ENCODE results near the gene SPAG16.
"Not testable (repeated sequence)": the region's sequence is repeated elsewhere in the genome, so short reads cannot be mapped to it uniquely, and the experiment has no call there.

SPAG16 gene

GRCh38 chr2:214004463-214004862, 720.2 kb downstream of the SPAG16 start:
- DNase-seq (ENCODE audit: low read depth), result no peak

DNA sequence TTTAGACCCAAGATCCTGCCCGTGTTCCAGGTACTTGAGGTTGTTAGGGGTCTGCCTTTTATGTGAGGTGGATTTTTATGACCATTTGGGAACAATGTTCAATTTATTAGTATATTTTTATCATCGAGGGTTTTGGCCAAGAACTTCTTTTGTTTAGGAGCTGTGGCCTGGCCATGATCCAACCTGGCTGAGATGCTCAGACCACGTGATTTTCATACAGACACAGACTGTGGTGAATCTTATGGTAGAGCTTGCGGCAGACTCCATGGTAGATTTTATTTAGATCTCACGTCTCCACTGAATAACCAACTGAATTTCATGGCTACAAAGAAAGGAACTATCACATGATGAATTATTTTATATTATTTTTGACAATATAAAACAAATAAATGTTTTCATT, 721.1 kb downstream of the SPAG16 start:
- DNase-seq (ENCODE audit: low read depth), result peak; percentile 51

- peak; percentile 12 for DNase-seq (ENCODE audit: low read depth)
Observed at GRCh38 chr2:214006601-214007000, 722.3 kb downstream of the SPAG16 start.

DNA sequence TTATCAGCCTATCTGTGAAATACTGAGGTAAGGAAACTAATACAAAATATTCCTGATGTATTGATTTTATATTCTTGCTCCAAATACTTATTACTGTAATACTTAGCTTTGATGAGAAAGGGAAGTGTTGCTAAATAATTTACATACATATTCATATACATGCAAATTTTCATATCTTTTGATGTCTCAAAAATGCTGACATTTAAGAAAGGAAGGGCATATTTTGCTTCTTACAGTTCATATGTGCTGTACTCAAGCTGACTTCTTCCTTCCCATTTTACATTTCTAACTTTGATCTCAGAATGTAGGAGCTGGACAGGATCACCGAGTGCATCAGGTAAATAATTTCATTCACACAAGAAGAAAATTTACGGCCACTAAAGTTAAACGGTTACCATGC, 727.4 kb downstream of the SPAG16 start:
- no peak for DNase-seq (ENCODE audit: low read depth)

DNA sequence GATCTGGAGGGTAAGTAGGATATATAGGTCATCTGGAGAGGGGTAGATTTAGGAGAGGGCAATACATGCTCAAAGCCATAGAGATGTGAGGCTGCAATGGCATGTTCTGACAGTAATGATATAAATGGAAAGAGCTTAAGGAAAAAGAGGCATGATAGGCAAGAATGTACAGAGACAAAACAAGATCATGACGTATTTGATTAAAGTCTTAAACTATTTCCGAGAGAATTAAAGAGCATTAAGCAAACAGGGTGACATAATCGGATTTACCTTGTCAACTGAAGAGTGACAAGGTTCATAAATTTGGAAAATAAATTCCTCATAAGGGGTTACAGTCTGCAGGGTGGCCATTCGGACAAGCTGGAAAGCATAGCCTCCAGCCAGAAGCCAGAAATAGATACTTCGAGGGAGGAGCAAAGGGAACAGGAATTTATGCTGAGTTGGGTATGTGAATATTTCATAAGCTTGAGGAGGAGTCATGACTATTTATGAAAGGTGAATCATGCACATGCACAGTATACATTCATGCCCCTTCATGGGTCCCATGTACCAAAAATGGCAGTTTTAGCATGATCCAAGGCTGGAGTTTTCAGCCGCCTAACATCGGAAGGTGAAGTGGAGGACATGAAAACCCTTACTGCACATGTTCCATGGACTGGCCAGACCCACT, 730.4 kb downstream of the SPAG16 start:
- DNase-seq (ENCODE audit: low read depth), result peak; percentile 3

DNA sequence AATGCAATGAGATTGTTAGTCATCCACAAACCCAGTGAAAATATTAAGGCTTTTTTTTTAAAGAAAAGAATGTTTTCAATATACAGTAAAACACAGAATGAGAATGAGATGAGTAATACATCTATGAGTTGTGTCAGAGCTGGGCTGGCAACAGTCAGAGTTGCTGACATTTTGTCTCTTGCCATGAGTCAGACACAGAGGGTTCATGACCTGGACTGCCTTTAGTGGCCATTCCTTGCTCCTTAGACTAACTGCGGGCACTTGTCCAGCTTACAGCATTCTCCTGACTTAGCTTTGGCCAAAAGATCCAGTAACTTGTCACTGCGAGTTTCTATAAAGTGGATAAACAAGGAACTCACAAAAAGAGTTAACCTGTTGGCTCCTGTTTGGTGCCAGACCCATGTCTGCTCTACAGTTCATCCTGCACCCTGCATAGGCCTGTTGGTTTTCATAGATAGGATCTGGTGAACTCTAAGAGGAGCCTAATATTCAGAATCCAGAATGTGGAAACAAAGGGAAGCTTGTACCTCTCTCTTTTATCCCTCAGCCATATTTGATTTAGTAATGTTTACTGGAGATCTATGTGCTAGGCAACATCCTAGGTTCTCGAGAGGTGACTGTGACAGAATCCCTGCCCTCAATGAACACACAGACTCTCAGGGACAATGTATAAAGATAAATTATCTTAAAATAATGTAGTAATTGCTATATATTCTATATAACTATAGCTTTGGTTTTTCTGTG, 735.1 kb downstream of the SPAG16 start:
- peak; percentile 97 for DNase-seq (ENCODE audit: low read depth)

- DNase-seq (ENCODE audit: low read depth), result peak; percentile 50
Observed at GRCh38 chr2:214019973-214020345, 735.7 kb downstream of the SPAG16 start.

GRCh38 chr2:214029190-214029589, 744.9 kb downstream of the SPAG16 start:
- no peak for DNase-seq (ENCODE audit: low read depth)

GRCh38 chr2:214031566-214031965, 747.3 kb downstream of the SPAG16 start:
- DNase-seq (ENCODE audit: low read depth), result no peak

DNA sequence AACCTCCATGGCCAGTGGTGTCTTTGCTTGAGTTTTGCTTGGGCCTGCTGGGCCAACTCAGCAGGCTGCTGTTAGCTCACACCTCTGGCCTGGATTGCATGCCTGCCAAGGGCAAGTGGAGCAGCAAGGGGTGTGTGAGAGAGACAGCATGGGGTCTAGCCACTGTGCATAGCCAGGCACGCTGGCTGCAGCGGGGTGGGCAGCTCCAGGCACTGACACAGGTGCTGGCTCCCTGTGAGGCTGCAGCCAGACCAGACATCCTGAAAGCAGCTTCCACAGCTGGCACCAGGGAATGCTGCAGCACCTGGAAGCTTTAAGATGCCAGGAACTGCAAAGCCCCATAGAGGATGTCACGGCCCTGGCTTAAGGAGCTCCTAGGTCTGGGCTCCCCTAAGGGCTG, 750.2 kb downstream of the SPAG16 start:
- no peak for DNase-seq (ENCODE audit: low read depth)

- DNase-seq (ENCODE audit: low read depth), result no peak
Observed at GRCh38 chr2:214035091-214035852, 751.0 kb downstream of the SPAG16 start.

DNA sequence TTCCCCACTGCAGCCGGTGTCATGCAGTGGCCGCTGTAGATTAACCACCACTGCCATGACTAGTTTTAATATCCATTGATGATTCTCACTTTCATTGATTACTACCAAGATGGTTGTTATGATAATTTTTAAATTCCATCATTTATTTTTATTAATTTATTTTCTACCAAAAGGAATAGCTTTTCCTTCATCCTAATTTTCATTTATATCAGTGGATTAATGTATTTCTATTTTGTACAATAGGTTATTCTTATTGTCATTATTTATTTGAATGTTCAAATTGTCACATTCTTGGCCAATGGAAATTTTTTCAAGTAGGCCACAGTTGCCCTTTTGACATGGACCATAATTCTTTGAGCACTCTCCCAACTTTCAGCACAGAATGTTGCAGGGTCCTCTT, 751.7 kb downstream of the SPAG16 start:
- DNase-seq (ENCODE audit: low read depth), result no peak

DNA sequence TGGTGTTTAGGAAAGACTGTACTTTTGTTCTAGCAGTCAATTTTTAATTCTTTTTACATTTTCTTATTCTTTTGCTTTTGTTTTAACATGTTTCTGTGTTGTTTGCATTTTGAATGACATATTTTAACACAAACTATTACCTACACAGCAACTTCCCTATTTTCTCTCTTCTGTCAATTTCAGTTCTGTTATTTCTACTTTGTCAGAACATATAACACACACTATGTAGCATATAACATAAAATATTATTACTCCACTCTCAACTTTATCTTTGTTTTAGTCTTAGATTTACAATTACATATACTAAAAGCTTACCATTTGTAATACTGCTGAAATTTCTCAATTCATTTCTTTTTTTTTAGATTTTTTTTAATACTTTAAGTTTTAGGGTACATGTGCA, 753.9 kb downstream of the SPAG16 start:
- no peak for DNase-seq (ENCODE audit: low read depth)

DNA sequence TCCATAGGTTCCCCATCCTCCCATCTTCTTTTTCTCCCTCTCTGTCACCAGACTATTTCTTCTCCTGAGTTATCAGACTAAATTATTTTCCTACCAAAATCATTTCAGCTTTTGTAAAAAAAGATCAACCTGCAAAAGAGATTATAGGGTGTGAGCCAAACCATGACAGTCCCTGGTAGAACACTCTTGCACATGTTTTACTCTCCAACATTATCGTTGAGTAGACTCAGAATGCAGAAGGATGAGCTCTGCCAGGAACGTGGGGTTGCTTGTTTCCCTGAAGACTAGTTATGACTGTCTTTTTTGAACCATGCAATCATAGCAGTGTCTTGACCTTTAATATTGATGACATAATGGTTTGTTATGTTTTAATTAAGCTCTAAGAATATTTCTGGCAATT, 766.5 kb downstream of the SPAG16 start:
- DNase-seq (ENCODE audit: low read depth), result no peak

DNA sequence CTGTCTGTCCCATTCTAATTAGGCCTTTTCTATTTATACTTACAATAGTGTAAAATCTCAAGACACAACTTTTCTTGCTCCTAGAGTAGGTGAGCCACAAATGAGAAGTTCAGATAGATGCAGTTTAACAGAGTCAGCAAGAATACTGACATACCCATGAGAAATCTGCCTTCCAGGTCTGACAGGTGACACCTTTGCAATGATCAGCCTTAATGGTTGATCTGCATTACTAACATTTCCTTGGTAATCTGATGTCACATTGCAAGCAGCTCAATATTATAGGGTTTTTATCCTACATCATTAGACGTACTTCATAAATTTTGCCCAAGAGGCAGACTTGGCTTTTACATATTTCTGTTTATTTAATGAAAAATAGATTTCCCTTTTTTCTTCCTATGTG, 767.3 kb downstream of the SPAG16 start:
- no peak for DNase-seq (ENCODE audit: low read depth)

GRCh38 chr2:214052235-214052634, 768.0 kb downstream of the SPAG16 start:
- no peak for DNase-seq (ENCODE audit: low read depth)

DNA sequence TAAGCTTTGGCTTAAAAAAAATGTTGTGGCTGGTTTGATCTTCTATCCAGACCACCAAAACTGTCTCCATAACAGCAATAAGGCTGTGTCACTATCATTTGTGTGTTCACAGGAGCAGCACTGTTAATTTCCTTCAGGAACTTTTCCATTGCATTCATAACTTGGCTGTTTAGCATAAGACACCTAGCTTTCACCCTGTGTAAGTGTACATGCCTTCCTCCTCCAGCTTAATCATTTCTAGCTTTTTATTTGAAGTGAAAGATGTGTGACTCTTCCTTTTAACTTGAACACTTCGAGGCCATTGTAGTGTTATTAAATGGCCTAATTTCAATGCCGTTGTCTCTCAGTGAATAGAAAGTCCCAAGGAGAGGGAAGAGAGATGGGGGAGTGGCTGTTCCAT, 773.7 kb downstream of the SPAG16 start:
- DNase-seq (ENCODE audit: low read depth), result no peak

DNA sequence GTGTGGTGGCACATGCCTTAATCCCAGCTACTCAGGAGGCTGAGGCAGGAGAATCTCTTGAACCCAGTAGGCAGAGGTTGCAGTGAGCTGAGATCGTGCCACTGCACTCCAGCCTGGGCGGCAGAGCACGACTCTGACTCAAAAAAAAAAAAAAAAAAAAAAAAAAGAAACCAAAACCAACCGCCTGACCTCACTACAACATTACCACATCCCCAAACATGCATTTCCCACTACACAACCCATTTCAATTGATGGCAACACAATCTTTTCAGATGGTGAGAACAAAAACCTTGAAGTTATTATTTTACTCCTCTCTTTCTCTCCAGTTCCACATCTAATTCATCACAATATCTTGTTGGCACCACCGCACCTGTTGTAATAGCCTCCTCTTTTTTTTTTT, 778.0 kb downstream of the SPAG16 start:
- DNase-seq (ENCODE audit: low read depth), result not testable (repeated sequence)

DNA sequence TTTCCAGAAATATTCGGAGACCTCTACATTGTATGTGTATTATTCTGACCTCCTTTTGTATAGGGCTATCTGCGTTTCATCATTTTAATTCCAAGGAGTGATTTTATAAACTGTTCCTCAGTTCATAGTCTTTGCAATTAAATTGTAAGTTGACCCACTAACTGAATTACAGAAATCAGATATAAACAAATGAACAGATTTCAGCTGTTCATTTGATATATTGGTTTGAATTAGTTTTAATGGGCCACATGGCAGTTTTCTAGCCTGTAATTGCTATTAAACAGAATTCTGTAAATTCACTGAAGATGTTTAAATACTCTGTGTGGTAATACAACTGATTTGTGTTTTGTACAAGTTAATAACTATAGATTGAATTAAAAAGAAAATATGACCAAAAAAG, 780.2 kb downstream of the SPAG16 start:
- no peak for DNase-seq (ENCODE audit: low read depth)

DNA sequence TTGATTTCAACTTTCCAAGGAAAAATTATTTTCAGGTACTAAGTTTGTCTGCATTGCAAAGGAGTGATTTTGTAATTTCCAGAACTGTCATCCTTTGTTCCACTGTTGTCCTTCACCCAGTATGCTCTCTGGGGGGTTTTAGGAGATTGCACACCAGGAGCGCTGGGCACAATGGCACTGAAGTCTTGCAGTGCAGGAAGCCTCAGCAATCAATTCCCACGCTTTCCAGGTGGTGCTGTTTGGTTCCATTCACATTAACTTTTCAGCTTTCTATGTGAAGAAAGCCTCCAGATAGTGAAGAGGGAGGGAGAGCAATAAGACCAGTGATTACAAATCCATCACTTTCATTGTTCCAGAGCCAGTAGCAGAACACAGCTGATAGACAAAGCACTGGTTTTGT, 782.6 kb downstream of the SPAG16 start:
- no peak for DNase-seq (ENCODE audit: low read depth)

GRCh38 chr2:214069254-214069653, 785.0 kb downstream of the SPAG16 start:
- peak; percentile 93 for DNase-seq (ENCODE audit: low read depth)

- no peak for DNase-seq (ENCODE audit: low read depth)
Observed at GRCh38 chr2:214075456-214075855, 791.2 kb downstream of the SPAG16 start.

GRCh38 chr2:214076527-214076926, 792.3 kb downstream of the SPAG16 start:
- no peak for DNase-seq (ENCODE audit: low read depth)

Data from iris pigment epithelial cell (primary cell).